Measurements from ENCODE around the gene SLCO4A1.

DNA sequence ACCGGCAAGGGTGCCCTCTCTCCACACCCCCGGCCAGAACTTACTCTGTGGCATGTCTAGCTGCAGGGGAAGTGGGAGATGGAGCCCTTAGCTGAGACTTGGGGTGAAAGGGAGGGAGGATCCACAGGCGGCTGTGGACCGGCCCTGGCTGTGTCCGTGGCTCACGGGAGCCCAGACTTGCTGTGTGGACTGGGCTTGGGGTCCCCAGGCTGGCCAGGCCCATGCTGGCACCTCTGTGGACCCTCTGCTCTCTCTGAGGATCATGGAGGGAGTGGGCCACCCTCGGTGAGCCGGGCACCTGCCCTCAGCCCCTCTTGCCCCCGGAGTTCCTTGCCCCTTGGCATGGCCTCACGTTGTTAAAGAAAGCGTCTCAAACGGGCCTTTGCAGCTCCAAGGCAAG, 57.4 kb downstream of the SLCO4A1 start:
- TF ChIP-seq EP300 (IDR thresholded peaks at IDR 0.05) (no peak), POLR2A (IDR thresholded peaks at IDR 0.05) (no peak)
